PC-9 (cell line): Measurements from ENCODE around the gene CCDC182.

Source experiments
- CTCF ChIP-seq: fragments of 200-600 bp; sonication (generic); conservative IDR thresholded peaks from 2 replicates; pipeline ENCODE4 v1.6.1; 2017; ENCODE audit warnings: mixed run types, antibody characterized with exemption, mild to moderate bottlenecking, moderate library complexity
- EZH2 ChIP-seq: fragments of 200-600 bp; sonication (generic); IDR thresholded peaks from 2 replicates; pipeline ENCODE4 v1.8.0; 2017; ENCODE audit warnings: antibody characterized with exemption, low read depth

GRCh38 chr17:57767561-57767960 is 22.5 kb upstream of the CCDC182 start:
- TF ChIP-seq CTCF (no peak), EZH2 (no peak)
